ENCODE data around the gene ZNF746.

- TF ChIP-seq CTCF (IDR thresholded peaks at IDR 0.05): no peak
- TF ChIP-seq POLR2A (IDR thresholded peaks at IDR 0.05): no peak
- no peak for TF ChIP-seq POLR2AphosphoS5 (IDR thresholded peaks at IDR 0.05)
Measured at GRCh38 chr7:149532654-149533053, 35.0 kb upstream of the ZNF746 start.

Data from prostate gland (tissue), 2 donors.